RWPE1 (cell line): Measurements from ENCODE around the gene STXBP4.

Experiments used
- CTCF ChIA-PET: fragments of 350-600 bp; sonication (Branson Sonifier 250); formaldehyde crosslinking; extraction: SDS; loops from one replicate; lab custom pipeline; 2021; lab: Yijun Ruan, JAX
- POLR2A ChIA-PET: fragments of 400-600 bp; formaldehyde crosslinking; extraction: SDS; loops from one replicate; lab custom pipeline; 2020; ENCODE audit warnings: antibody characterized with exemption; ENCODE audit not compliant: low non-redundant PET; lab: Yijun Ruan, JAX
- DNase-seq: peaks from one replicate; pipeline ENCODE4 v3.0.0; 2012; ENCODE audit warnings: low spot score
- H3K27ac ChIP-seq: fragments of 450-650 bp; 2 replicates; pipeline ENCODE4 v1.5.1; 2017
- CTCF ChIP-seq: fragments of 450-650 bp; conservative IDR thresholded peaks from 2 replicates; pipeline ENCODE4 v1.5.1; 2017; ENCODE audit warnings: low read depth, mild to moderate bottlenecking

Gene STXBP4

GRCh38 chr17:54933921-54934320, 34.6 kb upstream of the STXBP4 start:
- no peak for DNase-seq
- H3K27ac ChIP-seq = no peak overlapping the region
- no peak for TF ChIP-seq CTCF
- CTCF ChIA-PET = no interaction called here
- POLR2A ChIA-PET = no interaction called here

DNA sequence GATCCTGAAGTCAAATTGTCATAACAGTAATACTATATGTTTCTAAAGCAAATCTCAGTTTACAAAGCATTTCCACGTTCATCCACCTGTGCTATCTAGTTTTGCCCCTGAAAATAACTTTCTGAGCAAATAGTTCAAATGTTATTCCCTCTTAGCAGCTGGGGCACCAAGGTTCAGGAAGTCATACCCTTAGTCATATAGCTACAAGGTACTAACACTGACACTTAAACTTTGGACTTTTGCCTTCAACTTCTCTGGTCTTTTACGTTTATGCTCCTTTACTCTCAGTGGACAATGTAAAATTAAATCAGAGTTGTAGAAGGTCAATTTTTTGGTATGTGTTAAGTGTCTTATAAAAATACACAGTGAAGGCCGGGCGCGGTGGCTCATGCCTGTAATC, 33.1 kb upstream of the STXBP4 start:
- POLR2A ChIA-PET = no interaction called here
- H3K27ac ChIP-seq = no peak overlapping the region
- CTCF ChIA-PET = no interaction called here
- no peak for DNase-seq
- no peak for TF ChIP-seq CTCF

DNA sequence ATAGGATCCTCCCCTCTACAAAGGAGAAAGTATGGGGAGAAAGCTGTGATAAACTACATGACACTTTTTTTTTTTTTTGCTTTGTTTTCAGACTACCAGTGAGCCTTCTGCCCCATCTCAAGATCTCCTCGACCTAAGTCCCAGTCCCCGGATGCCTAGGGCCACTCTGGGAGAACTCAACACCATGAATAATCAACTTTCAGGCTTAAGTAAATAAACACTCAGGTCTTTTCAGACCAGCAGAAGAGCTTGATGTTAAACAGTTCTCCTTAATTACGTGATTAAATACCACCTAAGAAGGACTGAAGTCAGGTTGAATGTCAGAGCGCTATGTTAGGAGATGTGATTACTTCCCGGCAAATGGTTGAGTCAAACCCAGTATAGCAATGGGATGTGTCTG, 31.5 kb upstream of the STXBP4 start:
- H3K27ac ChIP-seq = no peak overlapping the region
- ChIA-PET CTCF (no interaction called here), POLR2A (no interaction called here)
- no peak for DNase-seq
- TF ChIP-seq CTCF = no peak

- ChIA-PET POLR2A (no interaction called here), CTCF (no interaction called here)
- H3K27ac ChIP-seq = no peak overlapping the region
- no peak for DNase-seq
- no peak for TF ChIP-seq CTCF
These were observed 31.1 kb upstream of the STXBP4 start for GRCh38 chr17:54937426-54937825.

DNA sequence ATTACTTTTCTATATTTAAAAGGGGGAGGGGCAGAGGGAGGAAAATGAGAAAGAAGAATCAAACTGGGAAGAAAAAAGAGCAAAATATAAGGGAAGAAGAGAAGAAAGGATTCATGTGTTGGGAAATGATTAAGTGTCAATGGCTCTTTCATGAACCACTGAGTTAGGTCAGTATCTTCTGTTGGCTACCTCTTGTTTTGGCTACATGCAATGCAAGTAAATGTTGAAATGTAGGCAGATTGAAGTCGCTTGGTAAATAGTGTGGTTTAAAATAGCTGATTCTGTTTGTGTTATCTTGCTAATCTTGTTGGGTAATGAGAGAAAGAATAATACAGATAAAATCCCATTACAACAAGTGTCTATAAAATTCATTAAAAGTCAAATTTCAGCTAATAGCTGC, 27.3 kb upstream of the STXBP4 start:
- TF ChIP-seq CTCF = no peak
- ChIA-PET POLR2A (no interaction called here), CTCF (no interaction called here)
- no peak overlapping the region for H3K27ac ChIP-seq
- DNase-seq = no peak

GRCh38 chr17:54944796-54945195, 23.8 kb upstream of the STXBP4 start:
- CTCF ChIA-PET = no interaction called here
- POLR2A ChIA-PET = no interaction called here
- TF ChIP-seq CTCF = no peak
- DNase-seq = no peak
- no peak overlapping the region for H3K27ac ChIP-seq

DNA sequence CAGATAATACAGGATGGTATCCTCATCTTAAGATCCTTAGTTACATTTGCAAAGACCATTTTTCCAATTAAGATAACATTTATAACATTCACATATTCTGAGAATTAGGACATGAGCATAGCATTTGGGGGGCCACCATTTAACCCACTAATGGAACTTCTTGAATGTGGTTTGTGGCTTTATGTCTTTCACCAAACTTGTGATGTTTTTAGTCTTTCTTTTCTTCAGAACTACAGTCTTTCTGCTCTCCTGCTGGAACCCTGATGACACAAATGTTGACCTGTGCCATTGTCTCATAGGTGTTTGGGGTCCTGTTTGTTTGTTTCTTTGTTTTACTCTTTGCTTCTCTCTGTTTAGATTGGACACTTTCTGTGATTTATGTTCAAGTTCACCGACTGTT, 23.3 kb upstream of the STXBP4 start:
- POLR2A ChIA-PET = no interaction called here
- no peak for TF ChIP-seq CTCF
- CTCF ChIA-PET = no interaction called here
- no peak overlapping the region for H3K27ac ChIP-seq
- DNase-seq = no peak
